Measurements from ENCODE around the gene CABP7.

CABP7 gene

GRCh38 chr22:29705651-29706050, 14.2 kb upstream of the CABP7 start:
- in situ Hi-C loops (cut with MboI; ENCODE audit: low sequenced_read_pairs, unreplicated experiment), result no loop called here

DNA sequence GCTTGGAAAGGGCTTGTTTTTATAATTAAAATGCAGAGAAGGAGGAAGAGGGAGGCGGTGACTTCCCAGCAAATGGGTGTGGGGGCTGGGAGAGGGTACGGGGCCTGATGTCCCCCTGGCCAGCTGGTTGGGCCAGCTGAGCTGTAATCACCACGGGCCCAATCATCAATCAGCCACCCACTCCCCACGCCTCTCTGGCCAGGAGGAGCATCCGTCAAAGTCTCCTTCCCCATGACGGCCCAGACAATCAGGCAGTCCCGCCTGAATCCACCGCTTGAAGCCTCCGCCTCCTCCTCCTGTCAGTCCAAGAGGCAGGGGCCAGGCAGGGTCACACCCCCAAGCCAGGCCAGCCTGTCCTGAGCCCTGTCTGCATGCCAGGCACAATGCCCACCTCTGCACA, 13.3 kb upstream of the CABP7 start:
- no peak for DNase-seq (ENCODE audit: low spot score)
- in situ Hi-C loops (cut with MboI; ENCODE audit: low sequenced_read_pairs, unreplicated experiment), result no loop called here
- TF ChIP-seq, protein P1, sequence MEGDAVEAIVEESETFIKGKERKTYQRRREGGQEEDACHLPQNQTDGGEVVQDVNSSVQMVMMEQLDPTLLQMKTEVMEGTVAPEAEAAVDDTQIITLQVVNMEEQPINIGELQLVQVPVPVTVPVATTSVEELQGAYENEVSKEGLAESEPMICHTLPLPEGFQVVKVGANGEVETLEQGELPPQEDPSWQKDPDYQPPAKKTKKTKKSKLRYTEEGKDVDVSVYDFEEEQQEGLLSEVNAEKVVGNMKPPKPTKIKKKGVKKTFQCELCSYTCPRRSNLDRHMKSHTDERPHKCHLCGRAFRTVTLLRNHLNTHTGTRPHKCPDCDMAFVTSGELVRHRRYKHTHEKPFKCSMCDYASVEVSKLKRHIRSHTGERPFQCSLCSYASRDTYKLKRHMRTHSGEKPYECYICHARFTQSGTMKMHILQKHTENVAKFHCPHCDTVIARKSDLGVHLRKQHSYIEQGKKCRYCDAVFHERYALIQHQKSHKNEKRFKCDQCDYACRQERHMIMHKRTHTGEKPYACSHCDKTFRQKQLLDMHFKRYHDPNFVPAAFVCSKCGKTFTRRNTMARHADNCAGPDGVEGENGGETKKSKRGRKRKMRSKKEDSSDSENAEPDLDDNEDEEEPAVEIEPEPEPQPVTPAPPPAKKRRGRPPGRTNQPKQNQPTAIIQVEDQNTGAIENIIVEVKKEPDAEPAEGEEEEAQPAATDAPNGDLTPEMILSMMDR (IDR thresholded peaks at IDR 0.05; ENCODE audit: borderline replicate concordance, control extremely low read depth, extremely low read depth, insufficient read depth, missing control alignments), result no peak

More at GRCh38 chr22:29705651-29706050, 14.2 kb upstream of the CABP7 start:
- TF ChIP-seq, protein P1 (IDR thresholded peaks at IDR 0.05; ENCODE audit: borderline replicate concordance, control extremely low read depth, extremely low read depth, insufficient read depth, missing control alignments), result no peak
- DNase-seq (ENCODE audit: low spot score), result no peak

DNA sequence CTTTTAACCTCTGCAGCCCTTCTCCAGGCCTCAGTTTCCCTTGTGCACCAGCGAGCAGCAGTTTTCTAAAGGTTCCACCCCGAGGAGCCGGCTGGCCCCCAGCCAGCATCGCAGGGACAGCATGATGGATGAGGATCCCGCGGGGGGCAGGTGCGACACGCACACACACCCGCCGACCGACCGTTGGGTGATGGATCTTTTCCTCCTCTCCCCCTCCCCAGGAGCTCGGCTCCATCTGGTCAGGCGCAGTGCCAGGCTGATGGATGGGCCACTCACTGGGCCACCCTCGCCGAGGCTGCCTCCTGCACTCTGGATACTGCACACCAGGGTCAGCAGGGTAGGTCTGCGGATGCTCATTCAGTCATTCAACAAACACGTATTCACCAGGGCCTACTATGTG, 12.8 kb upstream of the CABP7 start:
- TF ChIP-seq, protein P1 (IDR thresholded peaks at IDR 0.05; ENCODE audit: borderline replicate concordance, control extremely low read depth, extremely low read depth, insufficient read depth, missing control alignments), result no peak
- in situ Hi-C loops (cut with MboI; ENCODE audit: low sequenced_read_pairs, unreplicated experiment), result no loop called here
- no peak for DNase-seq (ENCODE audit: low spot score)

GRCh38 chr22:29707471-29707870, 12.3 kb upstream of the CABP7 start:
- in situ Hi-C loops (cut with MboI; ENCODE audit: low sequenced_read_pairs, unreplicated experiment), result no loop called here
- TF ChIP-seq, protein P1 (IDR thresholded peaks at IDR 0.05; ENCODE audit: borderline replicate concordance, control extremely low read depth, extremely low read depth, insufficient read depth, missing control alignments), result no peak
- no peak for DNase-seq (ENCODE audit: low spot score)

DNA sequence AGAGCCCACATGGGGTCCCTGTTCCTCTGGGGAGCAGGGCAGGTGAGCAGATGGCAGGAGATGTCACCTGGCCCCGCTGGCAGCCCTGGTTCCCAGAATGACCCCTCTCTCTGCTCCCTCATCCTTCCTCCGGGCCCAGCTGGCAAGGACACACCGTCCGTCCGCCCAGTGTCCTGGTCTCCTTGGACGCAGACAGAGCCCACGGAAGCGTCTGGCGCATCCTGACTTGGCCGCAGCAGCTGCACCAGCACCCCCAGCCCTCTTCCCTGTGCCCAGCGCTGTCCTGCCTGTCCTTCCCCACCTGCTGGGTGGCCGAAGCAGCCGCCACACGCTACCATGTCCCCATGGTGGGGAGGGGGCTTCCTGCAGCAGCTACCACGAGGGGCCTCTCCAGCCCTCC, 9.6 kb upstream of the CABP7 start:
- in situ Hi-C loops (cut with MboI; ENCODE audit: low sequenced_read_pairs, unreplicated experiment), result no loop called here
- no peak for DNase-seq (ENCODE audit: low spot score)
- TF ChIP-seq, protein P1 (IDR thresholded peaks at IDR 0.05; ENCODE audit: borderline replicate concordance, control extremely low read depth, extremely low read depth, insufficient read depth, missing control alignments), result no peak

GRCh38 chr22:29710922-29711593, 8.7 kb upstream of the CABP7 start:
- in situ Hi-C loops (cut with MboI; ENCODE audit: low sequenced_read_pairs, unreplicated experiment), result no loop called here
- TF ChIP-seq, protein P1 (IDR thresholded peaks at IDR 0.05; ENCODE audit: borderline replicate concordance, control extremely low read depth, extremely low read depth, insufficient read depth, missing control alignments), result no peak
- DNase-seq (ENCODE audit: low spot score), result no peak

Data from GM13976 (cell line).